Heart left ventricle (tissue), 16 donors: ENCODE data around the gene PTPRM. TPM values are rescaled to one million over a fixed set of nuclear protein-coding genes. Genes with fewer than 3 reads are reported as not detected.
A peak's percentile ranks its signal among the peaks of the same experiment; 100 is the strongest.
"Not testable (repeated sequence)": the region's sequence is repeated elsewhere in the genome, so short reads cannot be mapped to it uniquely, and the experiment has no call there.

Experiments
- ATAC-seq, 4 donors: fragments of 200-7000 bp; cut with Tn5 transposase; one replicate each; pipeline ENCODE4 v1.9.1; 2020 to 2022; ENCODE audit warnings: moderate library complexity in 4 of 4, mild to moderate bottlenecking in 3 of 4, moderate number of reproducible peaks in 1 of 4
- DNase-seq, 5 donors: peaks; one replicate each; pipeline ENCODE4 v3.0.0-alpha.2; 2020
- H3K27ac ChIP-seq, 12 donors: fragments of 200-600 bp; sonication (generic) in 4 of 12; one replicate each; pipeline versions ENCODE4 v1.5.0 to v1.8.0; 2016 to 2022; ENCODE audit warnings: mild to moderate bottlenecking in 2 of 12
- H3K27me3 ChIP-seq, 9 donors: fragments of 200-600 bp; sonication (generic) in 2 of 9; one replicate each; pipeline versions ENCODE4 v1.5.1 to v1.8.0; 2016 to 2022; ENCODE audit warnings: mild to moderate bottlenecking in 3 of 9
- H3K36me3 ChIP-seq, 9 donors: fragments of 200-600 bp; sonication (generic) in 2 of 9; one replicate each; pipeline versions ENCODE4 v1.5.0 to v1.8.0; 2018 to 2022; ENCODE audit warnings: mild to moderate bottlenecking in 2 of 9
- H3K4me1 ChIP-seq, 12 donors: fragments of 200-600 bp; sonication (generic) in 4 of 12; one replicate each; pipeline versions ENCODE4 v1.5.0 to v1.8.0; 2016 to 2022; ENCODE audit warnings: mild to moderate bottlenecking in 3 of 12
- H3K4me3 ChIP-seq, 12 donors: fragments of 200-600 bp; sonication (generic) in 4 of 12; one replicate each; pipeline versions ENCODE4 v1.5.0 to v1.8.0; 2017 to 2022; ENCODE audit warnings: mild to moderate bottlenecking in 9 of 12, moderate library complexity in 4 of 12
- H3K9me3 ChIP-seq, 12 donors: fragments of 200-600 bp; sonication (generic) in 4 of 12; one replicate each; pipeline versions ENCODE4 v1.5.0 to v1.8.0; 2016 to 2022; ENCODE audit warnings: mild to moderate bottlenecking in 1 of 12
- CTCF ChIP-seq, 12 donors: fragments of 200-600 bp; sonication (generic) in 4 of 12; IDR thresholded peaks; one replicate each; pipeline versions ENCODE4 v1.5.0 to v1.8.0; 2018 to 2022; ENCODE audit warnings: antibody characterized with exemption in 12 of 12, mild to moderate bottlenecking in 5 of 12
- POLR2A ChIP-seq, 2 donors: fragments of 450-650 bp; IDR thresholded peaks; one replicate each; pipeline ENCODE4 v1.6.1; 2017; ENCODE audit warnings: antibody characterized with exemption in 2 of 2, mild to moderate bottlenecking in 2 of 2, moderate library complexity in 2 of 2
- WGBS, 4 donors: extraction: QIAGEN DNeasy Blood & Tissue Kit in 2 of 4; methylation state at CpG; one replicate each; pipeline versions ENCODE4 v1.1.5 to v1.1.7; 2013 to 2018; 5-methylcytosine and 5-hydroxymethylcytosine counted together
- intact Hi-C, 10 donors: fragments of 100-400 bp; cut with DNase I; formaldehyde crosslinking; loops; one replicate each; pipeline versions ENCODE4 v1.11.1 to v1.14.2; 2022
- polyA plus RNA-seq, 2 donors: library from polyadenylated mRNA; stranded (reverse); fragments of 200-250 nt; gene quantifications; one replicate each; pipeline ENCODE4 v1.2.3, GENCODE V29; 2013
- total RNA-seq, 9 donors: library from RNA; depleted of rRNA in 2 of 9; stranded (reverse); fragments of >200 nt in 2 of 9; fragmentation: NEBNext Ultra II Directional in 3 of 9; extraction: Animal tissue kit (Norgen Biotek cat#: 25700) in 3 of 9; gene quantifications; one replicate each; pipeline versions ENCODE4 v1.1.0 to v1.2.4, GENCODE V29; 2016 to 2023
- donor health status: ischemic (EF 13 %, LVEDD 7.1; RV severe dilation, severe dysfunction).
- donor health status: healthy with polysubstance abuse.
- donor health status: DM: no; HTN: yes; CAD: no.
- donor health status: DM: no; HTN: no; CAD: no.
- donor health status: ischemic (EF 25% LVEDD 6.9; RV normal size, moderate dysfunction).
- donor health status: ischemic (EF 25% LVEDD 5.7; RV mildly dilated, moderate dysfunction).
- donor health status: healthy.
- donor health status: DM: yes; HTN: yes; CAD: no.
- donor health status: ischemic (EF 35%, LVEDD 5.7; RV mildly dilated, moderate dysfunction).
- donor health status: nonischemic (EF 11% LVEDD 7.7; RV severe dilation, severe dysfunction).
- donor health status: DM: yes; HTN: yes; CAD: no.
- donor health status: PGD.
- donor health status: ischemic (EF 29% LVEDD 5.4; RV normal size, mild dysfunction).
- donor health status: nonischemic (EF 23%, LVEDD 6.1; RV moderate dilation, normal function).

Gene PTPRM
- total and polyA plus RNA-seq, 11 donors = 93.8 to 186 (median 123) TPM

- Histone ChIP-seq H3K4me3 (no peak overlapping the region), H3K4me1 (peaks cover 0 to 66% (median 26%) of the 10 kb centered on the region in 12 donors), H3K36me3 (peaks cover 0 to 7% (median 0%) of the 10 kb centered on the region in 9 donors), H3K27ac (peak overlapping the region in 4 of 12 donors; percentile 1 to 52 (median 21)), H3K27me3 (no peaks in the 10 kb centered on the region), H3K9me3 (no peaks in the 10 kb centered on the region)
- intact Hi-C loops = loop anchor here in 1 of 10 donors (10.0 kb wide), 1 partner anchor 383 kb away; no protein-coding TSS in a partner anchor
- ATAC-seq = no peak
- DNase-seq = no peak
- WGBS, 4 donors = 56 to 71% (median 57%) methylated on average over 4 of the region's 4 CpGs
- TF ChIP-seq POLR2A (IDR thresholded peaks at IDR 0.05) (no peak), CTCF (IDR thresholded peaks at IDR 0.05) (no peak)
These were observed 391.2 kb downstream of the PTPRM start for GRCh38 chr18:7958081-7958896.

DNA sequence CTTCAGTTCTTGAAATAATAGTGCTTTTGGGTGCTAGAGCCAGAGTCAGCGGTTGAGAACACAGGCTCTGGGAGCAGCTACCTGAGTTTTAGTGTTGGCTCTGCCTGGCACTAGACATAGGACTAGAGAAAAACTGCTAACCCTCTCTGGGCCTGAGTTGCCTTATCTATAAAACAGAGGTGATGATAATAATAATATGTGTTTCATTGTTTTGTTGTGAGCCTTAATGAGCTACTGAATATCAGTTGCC is 391.7 kb downstream of the PTPRM start:
- ATAC-seq (no peak), DNase-seq (no peak)
- TF ChIP-seq CTCF (IDR thresholded peaks at IDR 0.05) (no peak), POLR2A (IDR thresholded peaks at IDR 0.05) (no peak)
- H3K4me1 ChIP-seq = peaks cover 2 to 70% (median 31%) of the 10 kb centered on the region in 12 donors
- intact Hi-C loops = loop anchor here in 1 of 10 donors (10.0 kb wide), 1 partner anchor 384 kb away; no protein-coding TSS in a partner anchor
- H3K36me3 ChIP-seq = peaks cover 0 to 7% (median 0%) of the 10 kb centered on the region in 9 donors
- no peaks in the 10 kb centered on the region for H3K9me3 ChIP-seq
- no peak overlapping the region for H3K4me3 ChIP-seq
- peak overlapping the region in 3 of 12 donors; percentile 1 to 52 (median 30) for H3K27ac ChIP-seq
- H3K27me3 ChIP-seq = no peaks in the 10 kb centered on the region
- WGBS, 4 donors = 75 to 98% (median 81%) methylated on average over 1 of the region's 1 CpG

- WGBS, 4 donors = 88 to 92% methylated on average over 9 of the region's 18 CpGs; no CpG with 5 or more reads in 2 of the 4 donors
- H3K36me3 ChIP-seq, H3K9me3 ChIP-seq, ATAC-seq, H3K27ac ChIP-seq, H3K4me3 ChIP-seq, intact Hi-C loops, DNase-seq, H3K27me3 ChIP-seq: not testable (repeated sequence)
- H3K4me1 ChIP-seq = peaks cover 3 to 28% (median 18%) of the 10 kb centered on the region in 12 donors
These were observed 399.6 kb downstream of the PTPRM start for GRCh38 chr18:7966682-7967081.

- H3K27ac ChIP-seq = peak overlapping the region in 6 of 12 donors; percentile 13 to 65 (median 38)
- H3K27me3 ChIP-seq = no peaks in the 10 kb centered on the region
- H3K36me3 ChIP-seq = no peaks in the 10 kb centered on the region
- ATAC-seq (peak; percentile 72 to 88 (median 81)), DNase-seq (no peak)
- H3K9me3 ChIP-seq = no peaks in the 10 kb centered on the region
- 67 to 74% (median 72%) methylated on average over 6 of the region's 6 CpGs for WGBS, 4 donors
- peaks cover 0 to 44% (median 10%) of the 10 kb centered on the region in 12 donors for H3K4me1 ChIP-seq
- H3K4me3 ChIP-seq = no peak overlapping the region
- intact Hi-C loops = loop anchor here in 2 of 10 donors (10.0 kb wide), 2 partner anchors 180 to 410 kb away; partner anchors contain the start of gene PTPRM (in 1 of the 2)
- no peak for TF ChIP-seq CTCF (IDR thresholded peaks at IDR 0.05)
- TF ChIP-seq POLR2A (IDR thresholded peaks at IDR 0.05) = no peak
These were observed 407.2 kb downstream of the PTPRM start for GRCh38 chr18:7974200-7974874.
